Stromal cell of bone marrow (primary cell): ENCODE data around the gene XXYLT1.
"Not testable (repeated sequence)": the region's sequence is repeated elsewhere in the genome, so short reads cannot be mapped to it uniquely, and the experiment has no call there.

Experiments
- DNase-seq: peaks from one replicate; pipeline ENCODE4 v3.0.0-alpha.2; 2012; ENCODE audit warnings: low read depth

XXYLT1 gene

DNA sequence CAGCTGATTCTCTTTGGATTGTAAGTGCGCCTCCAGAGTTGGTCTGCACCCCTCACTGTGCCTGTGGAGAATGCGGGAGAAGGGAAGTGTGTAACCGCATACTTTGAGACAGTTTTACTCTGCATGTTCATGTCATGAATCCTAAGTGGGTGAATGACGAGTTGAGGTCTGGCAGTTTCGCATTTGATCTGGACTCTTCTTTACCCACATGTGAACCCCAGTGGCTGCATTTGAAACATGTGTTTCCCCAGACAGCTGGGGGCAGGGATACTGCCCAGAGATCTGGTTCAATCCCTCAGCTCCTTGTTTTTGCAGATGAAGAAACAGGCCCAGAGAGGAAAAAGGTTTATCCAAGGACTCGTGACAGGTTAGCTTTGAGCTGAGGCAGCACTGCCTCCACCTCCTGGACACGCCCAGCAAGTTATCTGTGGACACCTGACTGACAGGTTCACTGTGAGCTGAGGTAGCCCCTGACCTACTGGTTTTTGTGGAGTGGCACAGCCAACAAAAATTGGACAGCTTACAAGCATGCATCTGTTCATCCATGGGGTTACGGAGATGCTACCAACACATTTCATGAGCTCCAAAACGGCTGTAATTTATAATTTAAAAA, 207.3 kb downstream of the XXYLT1 start:
- no peak for DNase-seq

DNA sequence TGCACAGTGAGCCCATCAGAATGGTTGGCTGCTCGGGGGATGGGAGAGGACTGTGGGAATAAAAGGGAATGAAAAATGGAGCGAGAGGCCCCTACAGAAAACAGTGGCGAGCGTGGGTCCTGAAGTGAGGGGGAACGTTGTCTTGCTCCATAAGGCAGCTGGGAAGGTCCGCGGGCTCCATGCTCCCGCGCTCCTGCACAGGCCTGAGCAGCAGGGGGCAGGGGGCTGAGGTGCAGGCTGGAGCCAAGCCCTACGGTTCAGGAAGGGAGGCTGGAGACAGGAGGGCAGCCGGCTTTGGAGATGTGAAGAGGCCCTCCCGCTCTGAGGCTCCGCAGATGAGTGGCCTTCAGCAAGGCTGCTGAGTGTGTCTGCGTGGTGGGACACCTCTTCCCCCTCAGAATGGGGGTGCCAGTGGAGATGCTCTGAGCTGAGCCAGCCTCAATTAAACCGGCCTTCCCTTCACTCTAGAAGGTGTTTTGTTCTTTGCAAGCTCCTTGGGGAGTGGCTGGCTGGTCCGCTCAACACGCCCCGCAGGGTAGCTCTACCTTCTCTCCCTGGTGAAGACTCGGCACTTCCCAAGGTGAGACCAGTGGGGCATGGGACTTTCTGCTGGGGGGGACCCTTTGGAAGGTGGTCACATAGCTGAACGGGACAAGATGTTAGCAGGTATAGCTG, 208.0 kb downstream of the XXYLT1 start:
- DNase-seq = no peak

DNA sequence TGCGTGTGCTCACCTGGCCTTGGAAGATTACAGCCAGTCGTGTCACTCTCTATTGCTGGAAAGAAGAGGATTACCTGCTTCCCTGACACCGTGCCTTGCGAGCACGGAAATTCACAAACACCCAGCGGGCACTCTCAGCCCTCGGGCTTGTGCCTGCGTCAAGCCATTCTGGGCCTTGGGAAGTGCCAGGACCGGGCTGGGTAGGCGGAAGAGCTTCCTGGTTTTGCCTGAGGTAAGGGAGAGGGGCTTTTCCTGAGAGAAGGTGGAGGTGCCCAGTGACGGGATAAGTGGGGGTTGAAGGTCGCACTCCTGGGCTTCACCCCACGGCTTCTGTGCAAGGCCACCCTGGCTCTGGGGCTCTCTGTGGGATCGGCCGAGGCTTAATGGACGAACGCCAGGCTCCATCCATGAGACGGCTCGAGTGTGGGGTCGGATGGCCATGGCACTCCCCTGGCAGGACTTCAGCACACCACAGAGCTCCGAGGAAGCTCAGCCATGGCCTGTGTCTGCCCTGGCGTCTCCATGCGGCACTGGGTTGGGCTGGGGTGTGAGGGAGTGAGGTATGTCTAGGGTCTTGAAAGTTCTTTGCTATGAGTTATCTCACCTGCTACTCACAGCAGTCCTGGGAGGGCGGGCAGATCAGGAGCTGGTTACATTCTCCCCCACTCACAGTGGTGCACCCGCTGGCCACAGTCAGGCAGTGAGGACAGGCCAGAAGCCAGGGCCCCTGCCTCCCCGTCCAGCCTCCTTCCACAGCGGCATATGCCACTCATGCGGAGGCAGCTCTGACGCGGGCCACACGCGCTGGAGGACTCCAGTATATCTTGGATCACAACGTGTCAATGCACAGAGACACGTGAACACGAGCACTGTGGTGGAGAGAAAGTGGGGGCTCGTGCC, 209.0 kb downstream of the XXYLT1 start:
- DNase-seq = no peak

DNA sequence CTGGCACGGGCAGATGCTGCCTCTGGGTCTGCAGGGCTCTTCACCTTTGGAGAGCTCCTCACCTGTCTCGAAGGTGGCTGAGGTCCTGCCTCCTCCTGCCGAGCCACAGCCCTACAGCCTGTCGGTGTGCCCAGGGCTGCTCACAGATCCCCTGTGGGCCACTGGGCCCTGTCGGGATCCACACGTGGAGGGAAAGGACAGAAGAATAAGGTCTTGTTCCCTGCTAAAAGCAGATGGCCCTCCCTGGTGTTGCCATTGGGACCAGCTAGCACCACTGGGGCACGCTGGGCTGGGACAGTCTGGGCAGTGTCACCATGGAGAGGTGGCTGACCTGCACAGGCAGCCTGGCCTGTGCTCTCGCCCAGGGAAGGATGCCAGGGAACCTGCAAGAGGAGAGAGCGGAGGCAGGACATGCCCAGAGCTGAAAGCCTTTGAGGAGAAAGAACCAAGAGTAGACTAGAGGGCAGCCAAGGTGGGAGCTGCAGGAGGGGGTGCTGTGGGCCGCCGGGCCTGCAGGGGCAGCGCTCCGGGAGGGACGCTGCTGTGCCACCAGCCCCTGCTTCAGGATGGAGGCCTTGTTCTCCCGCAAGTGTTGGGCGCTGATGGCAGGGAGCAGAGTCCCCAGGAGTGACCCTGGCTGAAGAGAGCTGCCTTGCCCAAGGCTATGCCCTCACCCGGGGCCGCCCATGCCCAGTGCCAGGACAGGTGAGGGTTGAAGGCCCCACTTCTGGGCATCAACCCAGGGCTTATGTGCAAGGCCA, 210.2 kb downstream of the XXYLT1 start:
- DNase-seq = no peak

DNA sequence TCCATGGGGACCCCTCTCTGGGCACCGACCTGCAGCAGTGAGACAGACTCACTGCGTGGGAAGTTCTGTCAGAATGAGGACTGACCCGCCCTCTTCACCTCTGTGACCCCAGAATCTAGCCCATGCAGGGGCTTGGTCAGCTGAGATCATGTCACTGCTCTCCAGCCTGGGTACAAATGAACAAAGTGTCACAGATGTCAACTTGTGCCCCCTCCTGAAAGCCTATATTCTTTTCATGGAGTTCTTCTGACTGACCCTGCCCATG, 210.8 kb downstream of the XXYLT1 start:
- DNase-seq = no peak

DNA sequence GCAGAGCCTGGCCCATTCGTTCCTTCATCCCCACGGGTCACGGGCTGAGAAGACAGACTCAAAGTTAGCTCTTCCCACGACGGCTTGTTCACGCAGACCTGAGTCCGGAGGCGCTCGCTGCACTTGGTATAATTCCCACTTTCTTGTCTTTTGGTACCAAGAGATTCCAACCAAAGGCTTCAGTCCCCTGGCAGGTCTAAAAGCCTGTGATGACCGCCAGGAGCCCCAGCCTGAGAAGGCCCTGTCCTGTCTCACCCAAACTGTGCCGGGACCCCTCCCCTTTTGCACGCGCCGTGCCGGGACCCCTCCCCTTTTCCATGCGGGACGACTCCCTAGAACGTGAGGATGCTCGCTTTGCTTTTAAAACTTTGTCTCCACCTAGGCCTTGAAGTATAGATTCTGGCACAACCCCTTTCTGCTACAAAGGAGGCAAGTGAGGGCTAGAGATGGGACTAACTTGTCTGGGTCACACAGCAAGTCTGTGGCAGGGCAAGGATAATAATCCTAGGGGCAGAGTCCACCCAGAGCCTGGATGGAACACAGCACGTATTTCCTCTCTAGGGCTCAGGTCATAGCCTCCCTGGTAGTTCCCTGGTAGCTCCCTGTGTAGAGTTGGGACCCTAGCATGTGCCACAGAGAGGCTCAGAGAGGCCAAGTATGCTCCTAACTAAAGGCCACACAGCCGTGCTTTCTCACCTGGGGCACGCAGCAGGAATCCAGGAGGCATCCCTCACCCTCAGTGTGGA, 211.3 kb downstream of the XXYLT1 start:
- no peak for DNase-seq

DNA sequence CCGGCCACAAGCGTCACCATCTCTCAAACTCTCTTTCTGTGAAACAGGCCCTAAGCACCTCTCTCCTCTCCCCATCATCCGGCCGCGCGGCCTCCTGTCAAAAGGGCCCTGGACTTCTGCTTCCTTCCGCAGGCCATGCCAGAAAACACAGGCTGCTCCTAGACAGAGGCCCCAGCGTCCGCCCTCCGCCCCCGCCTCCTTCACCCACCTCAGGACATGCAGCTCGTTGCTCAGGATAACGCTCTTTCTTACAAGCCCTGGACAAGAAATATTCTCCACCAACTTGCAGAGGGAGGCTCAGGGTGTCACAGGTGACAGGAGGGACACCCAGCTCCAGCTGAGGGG, 212.0 kb downstream of the XXYLT1 start:
- DNase-seq = no peak

DNA sequence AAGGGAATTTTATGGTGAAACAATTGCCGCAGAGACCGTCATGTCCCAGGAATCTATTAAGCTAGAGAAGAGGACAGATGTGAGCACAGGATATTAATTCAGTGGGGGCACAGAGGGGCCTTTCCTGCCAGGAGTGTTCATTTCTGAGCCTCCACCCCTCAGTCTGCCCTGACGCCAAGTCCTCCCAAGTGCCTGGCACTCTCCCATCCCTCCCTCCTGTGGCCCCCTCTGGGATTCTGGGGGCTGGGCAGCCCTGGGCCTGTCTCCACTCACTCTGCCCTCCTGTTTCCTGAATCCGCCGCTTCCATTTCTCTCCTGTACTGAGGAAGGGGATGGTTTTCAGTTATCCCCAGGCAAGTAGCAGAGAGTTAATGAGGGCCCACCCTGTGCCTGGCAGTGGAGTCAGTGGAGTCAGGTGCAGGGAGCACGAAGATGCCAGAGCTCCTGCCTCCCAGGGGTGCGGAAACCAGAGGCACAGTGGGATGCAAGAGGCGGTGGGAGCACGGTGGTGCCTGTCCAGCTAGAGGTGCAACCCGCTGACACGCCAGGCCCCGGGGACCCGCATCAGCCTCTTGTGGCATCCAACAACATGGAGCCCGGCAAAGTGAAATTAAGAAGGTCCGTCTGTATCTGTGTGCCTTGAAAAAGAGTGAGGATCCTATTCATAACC, 212.5 kb downstream of the XXYLT1 start:
- no peak for DNase-seq

DNA sequence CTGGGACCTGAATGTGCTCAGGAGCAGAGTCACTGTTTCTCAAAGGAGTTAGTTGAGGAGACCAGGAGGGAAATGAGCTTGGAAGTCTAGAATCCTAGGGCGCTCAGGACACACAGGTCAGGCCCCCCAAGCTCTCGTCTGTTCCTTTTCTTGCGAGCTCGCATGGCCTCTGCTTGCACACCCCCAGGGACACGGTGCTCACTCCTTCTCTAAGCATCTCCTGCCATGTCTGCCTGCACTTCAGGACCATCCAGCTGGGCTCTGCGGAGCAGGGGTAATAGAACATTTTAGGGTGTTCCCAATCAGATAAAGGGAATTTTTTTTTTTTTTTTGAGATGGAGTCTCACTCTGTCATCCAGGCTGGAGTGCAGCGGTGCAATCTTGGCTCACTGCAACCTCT, 213.2 kb downstream of the XXYLT1 start:
- DNase-seq = no peak

DNA sequence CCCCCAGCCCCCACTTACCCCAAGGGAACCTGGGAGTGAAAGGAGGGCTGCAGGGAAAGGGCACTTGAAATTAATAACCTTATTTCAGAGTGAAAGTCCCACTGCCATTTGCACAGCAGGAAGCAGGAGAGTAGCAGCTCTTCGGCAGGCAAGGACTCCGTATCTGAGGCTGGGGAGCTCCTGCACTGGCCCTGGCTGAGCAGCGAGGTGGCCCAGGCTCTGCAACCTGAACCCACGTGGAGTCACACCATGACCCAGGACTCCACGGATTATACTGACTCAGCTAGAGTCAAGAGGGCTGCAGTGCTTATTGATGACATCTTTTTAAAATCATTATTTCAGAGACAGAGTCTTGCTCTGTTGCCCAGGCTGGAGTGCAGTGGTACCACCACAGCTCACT, 214.5 kb downstream of the XXYLT1 start:
- no peak for DNase-seq

DNA sequence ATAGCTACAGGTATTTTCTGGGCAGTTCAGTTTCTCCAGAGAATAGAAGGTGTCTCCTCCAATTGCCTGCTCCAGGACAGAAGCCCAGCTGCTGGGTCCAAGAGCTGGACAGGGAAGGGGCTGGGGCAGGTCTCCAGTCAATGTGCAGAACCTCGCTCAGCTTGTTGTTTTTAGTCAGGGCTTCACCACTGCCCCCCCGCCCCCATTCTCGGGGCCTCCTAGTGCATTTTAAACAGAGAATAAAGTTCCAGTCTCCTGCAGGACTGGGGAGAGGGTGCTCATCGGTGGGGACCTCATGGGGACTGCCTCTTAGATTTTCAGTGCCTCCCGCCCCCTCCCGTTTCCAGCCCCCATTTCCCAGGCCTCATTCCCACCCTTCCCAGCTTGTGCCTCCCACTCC, 216.6 kb downstream of the XXYLT1 start:
- no peak for DNase-seq

DNA sequence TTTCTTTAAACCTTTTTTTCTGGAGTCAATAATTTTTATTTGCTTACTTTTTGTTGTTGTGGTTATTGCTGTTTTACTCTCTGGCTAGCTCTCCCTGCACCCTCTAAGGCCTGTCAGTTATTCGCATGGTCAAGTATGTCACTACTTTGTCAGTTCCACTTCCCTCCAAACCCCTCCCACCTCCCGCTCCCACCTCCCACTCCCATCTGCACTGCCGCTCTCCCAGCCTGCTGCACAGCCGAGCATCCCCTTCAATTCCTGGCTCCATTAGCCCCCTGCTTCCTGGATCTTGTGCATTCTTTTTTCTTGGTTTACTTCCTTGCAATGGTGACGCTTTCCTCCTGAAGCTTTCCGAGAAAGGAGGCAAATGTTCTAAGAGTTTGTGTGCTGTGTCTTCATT, 218.0 kb downstream of the XXYLT1 start:
- no peak for DNase-seq

DNA sequence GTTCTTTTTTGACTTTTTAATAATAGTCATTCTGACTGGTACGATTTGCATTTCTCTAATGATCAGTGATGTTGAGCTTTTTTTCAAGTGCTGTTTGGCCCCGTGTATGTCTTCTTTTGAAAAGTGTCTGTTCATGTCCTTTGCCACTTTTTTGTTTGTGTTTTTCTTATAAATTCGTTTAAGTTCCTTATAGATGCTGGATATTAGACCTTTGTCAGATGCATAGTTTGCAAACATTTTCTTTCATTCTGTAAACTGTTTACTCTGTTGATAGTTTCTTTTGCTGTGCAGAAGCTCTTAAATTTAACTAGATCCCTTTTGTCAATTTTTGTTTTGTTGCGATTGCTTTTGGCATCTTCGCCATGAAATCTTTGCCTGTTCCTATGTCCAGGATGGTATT, 220.7 kb downstream of the XXYLT1 start:
- DNase-seq = not testable (repeated sequence)

DNA sequence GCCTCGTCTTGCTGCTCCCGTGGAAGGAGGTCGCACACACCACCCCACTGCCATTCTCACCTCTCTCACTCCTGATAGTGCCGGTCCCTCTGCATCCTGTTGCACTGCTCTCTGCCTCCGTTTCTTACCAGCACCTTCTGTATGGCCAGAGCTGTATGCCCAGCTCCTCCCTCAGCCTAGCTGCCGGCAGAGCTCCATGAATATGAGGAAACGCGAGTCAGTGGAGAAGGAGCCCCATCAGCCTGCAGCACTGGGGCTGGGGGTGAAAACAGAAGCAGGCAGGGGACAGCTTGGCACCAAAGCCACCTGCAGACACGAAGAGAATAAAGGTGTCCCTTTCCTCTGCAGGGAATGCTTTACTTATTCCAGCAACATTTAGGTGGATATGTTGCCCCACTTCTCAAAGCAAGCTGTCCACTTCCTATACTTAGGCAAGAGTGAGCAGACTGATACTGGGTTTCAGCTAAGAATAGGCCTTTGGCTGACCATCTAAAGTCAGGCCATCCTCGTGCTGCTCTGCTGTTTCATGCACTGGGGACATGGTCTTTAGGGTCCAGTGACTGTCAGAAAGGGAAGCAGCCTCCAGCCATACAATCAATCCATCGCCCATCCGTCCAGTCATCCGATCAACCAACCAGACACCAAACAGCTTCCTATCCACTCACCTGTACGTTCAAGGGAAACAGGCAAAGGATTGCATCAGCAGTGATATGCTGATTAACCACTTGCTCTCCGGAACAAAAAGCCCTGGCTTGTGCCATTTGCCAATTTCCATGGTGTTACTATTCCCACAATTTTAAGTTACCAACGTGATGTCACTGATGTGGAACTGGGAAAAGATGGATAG, 222.7 kb downstream of the XXYLT1 start:
- no peak for DNase-seq

DNA sequence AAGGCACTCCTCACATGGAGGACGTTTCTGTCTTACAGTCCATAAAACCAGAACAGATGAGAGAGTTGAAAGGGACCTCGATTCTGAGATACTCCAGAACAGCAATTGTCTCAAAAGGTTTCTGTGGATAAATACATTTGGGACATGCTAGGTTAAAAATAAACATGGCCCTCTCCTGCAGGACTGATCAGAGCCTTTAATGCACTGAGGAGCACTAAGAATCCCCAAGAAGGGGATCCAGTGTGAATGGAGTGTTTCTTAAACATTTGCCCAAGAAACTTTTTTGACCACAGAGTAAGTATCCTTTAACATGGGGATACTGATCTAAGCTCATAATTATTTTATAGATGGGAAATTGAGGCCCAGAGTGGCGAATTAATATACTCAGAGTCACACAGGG, 223.4 kb downstream of the XXYLT1 start:
- DNase-seq = no peak

DNA sequence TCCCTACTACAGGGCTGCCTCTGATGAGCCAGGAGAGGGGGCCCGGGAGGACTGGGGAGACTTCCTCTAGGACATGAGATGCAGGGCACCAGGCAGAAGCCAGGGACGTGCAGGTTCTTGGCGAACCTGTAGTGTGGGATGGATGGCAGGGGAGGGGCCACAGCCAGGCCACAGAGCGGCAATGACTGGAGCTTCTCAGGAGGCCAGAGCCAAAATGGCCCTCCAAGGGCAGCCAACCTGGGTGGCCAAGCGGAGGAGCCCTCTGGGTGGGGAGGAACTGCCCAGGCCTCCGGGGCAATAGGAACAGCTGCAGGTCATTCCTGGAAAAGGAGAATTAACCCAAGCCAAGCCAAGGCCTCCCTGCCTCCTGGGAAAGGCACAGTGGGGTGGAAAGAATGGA, 224.5 kb downstream of the XXYLT1 start:
- DNase-seq = no peak

DNA sequence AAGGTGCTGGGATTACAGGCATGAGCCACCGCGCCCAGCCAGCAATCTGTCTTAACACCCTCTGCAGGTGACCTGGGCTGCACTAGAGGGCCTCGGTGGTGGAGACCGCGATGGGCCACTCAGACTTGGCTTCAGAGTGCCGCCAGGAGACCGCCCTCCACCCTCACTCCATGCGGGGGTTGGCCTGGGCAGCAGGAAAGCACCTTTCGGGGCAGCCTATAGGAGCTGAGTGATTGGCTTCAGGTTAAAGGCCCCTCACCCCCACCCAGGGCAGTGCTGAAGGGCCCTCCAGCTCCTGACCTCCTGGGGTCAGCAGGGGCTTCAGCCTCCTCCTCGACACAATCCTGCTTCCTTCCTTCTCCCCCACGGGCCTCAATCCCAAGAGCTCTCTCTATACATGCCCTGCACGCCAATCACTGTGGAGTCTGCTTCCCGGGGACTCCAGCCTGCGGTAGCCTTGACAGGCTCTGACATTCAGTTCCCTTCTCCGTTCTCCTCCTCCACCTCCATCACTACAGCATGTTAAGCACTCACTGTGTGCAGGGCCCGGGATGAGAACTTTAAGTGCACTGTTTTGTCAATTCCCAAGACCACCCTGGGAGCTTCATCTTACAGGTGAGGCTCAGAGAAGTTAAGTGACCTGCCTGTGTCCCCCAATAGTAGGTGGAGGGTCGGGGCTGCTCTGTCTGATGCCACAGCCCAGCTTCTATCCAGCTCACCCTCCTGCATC, 225.3 kb downstream of the XXYLT1 start:
- DNase-seq = no peak

DNA sequence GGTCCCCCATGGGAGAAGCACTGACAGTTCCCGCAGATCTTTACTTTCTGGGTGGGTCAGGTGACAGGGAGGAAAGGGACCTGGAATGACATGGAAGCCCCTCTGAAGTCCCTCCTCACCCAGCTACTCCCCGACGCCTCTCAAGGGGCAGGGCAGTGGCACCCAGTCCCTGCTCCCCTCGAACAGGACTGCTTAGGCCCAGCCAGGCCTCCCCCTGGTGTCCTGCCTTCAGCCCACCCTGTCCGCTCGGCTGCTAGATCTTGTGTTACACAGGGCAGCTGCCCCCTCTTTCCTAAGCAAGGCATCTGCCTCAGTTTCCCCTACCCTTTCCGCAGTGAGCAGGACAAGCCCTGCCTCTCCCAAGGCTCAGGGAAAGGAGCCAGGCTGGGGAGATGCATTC, 226.5 kb downstream of the XXYLT1 start:
- no peak for DNase-seq

DNA sequence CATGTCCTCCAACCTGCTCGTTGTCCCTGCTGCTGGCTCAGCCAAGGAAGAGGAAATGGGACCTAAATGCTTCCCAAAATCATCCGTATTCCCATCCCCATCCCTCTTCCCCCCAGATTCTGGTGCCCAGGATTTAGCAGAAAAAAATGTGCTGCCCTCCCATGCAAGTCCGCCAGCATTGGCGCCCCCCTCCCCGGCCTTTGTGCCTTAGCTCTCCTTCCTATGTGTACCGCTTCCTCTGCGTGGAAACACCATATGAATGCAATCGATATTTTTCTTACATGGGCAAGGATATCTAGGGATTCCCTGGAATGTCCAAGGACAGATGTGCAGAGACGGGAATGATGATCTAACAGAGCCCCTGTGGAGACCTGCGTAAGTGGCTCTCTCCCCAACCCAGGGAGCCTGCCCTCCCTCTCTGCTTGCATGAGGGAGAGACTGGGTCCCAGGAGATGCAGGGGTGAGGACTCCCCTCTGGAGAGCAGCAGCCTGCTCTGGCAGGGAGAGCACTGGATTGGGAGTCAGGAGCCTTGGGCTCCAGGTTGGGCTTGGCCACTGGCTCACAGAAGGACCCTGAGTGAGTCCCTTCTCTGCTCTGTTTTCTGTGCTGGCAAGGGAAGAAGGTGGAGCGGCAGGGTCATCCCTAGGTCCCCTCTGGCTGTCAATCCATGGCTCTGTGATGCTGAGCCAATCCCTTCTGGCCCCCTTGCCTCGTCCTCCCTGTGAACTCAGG, 227.2 kb downstream of the XXYLT1 start:
- DNase-seq = no peak
